Ishikawa (cell line): ENCODE results near the gene CRPPA.

ENCODE experiments used
- CEBPB ChIP-seq: IDR thresholded peaks from 2 replicates; pipeline ENCODE4 v1.6.1; 2012
- EGR1 ChIP-seq: IDR thresholded peaks from 2 replicates; pipeline ENCODE4 v1.6.1; 2012
- EP300 ChIP-seq: IDR thresholded peaks from 2 replicates; pipeline ENCODE4 v1.6.1; 2012; ENCODE audit warnings: borderline replicate concordance
- MAX ChIP-seq: IDR thresholded peaks from 2 replicates; pipeline ENCODE4 v1.6.1; 2012
- RAD21 ChIP-seq: IDR thresholded peaks from 2 replicates; pipeline ENCODE4 v1.6.1; 2012; ENCODE audit warnings: low read depth
- REST ChIP-seq: IDR thresholded peaks from 2 replicates; pipeline ENCODE4 v1.6.1; 2012; ENCODE audit warnings: low read depth, mild to moderate bottlenecking
- ZBTB7A ChIP-seq: IDR thresholded peaks from 2 replicates; pipeline ENCODE4 v1.6.1; 2012; ENCODE audit warnings: low read depth

- TF ChIP-seq ZBTB7A (no peak), MAX (no peak), CEBPB (no peak), EGR1 (no peak), REST (no peak), RAD21 (no peak), EP300 (no peak)
Observed at GRCh38 chr7:16436306-16436705, 15.0 kb upstream of the CRPPA start.
